ENCODE measurements around the gene HCAR1.

- TF ChIP-seq CTCF (IDR thresholded peaks at IDR 0.05) (no peak), POLR2A (IDR thresholded peaks at IDR 0.05) (no peak), EP300 (IDR thresholded peaks at IDR 0.05) (no peak)
These were observed 945 bp downstream of the HCAR1 start for GRCh38 chr12:122729583-122730214.

Measured in tibial nerve (tissue), 4 donors.